Effector CD4-positive, alpha-beta T cell (primary cell): ENCODE data around the gene WNT9A.
"Not testable (repeated sequence)": the region's sequence is repeated elsewhere in the genome, so short reads cannot be mapped to it uniquely, and the experiment has no call there.

Experiments
- DNase-seq: peaks from one replicate; pipeline ENCODE4 v3.0.0-alpha.2; 2020

The WNT9A gene

GRCh38 chr1:227883641-227884301 lies 64.0 kb downstream of the WNT9A start:
- no peak for DNase-seq

- DNase-seq: no peak
Observed at GRCh38 chr1:227883073-227883520, 64.6 kb downstream of the WNT9A start.

GRCh38 chr1:227880342-227880924 lies 67.3 kb downstream of the WNT9A start:
- no peak for DNase-seq

GRCh38 chr1:227877810-227878209 lies 69.9 kb downstream of the WNT9A start:
- not testable (repeated sequence) for DNase-seq

GRCh38 chr1:227871892-227872291 lies 75.8 kb downstream of the WNT9A start:
- DNase-seq: not testable (repeated sequence)

- DNase-seq: no peak
Observed at GRCh38 chr1:227870366-227870765, 77.4 kb downstream of the WNT9A start.

GRCh38 chr1:227869851-227870305 lies 77.9 kb downstream of the WNT9A start:
- no peak for DNase-seq

- no peak for DNase-seq
Observed at GRCh38 chr1:227869279-227869842, 78.4 kb downstream of the WNT9A start.
